Effector memory CD8-positive, alpha-beta T cell (primary cell): ENCODE measurements around the gene P4HA3.
A peak's percentile ranks its signal among the peaks of the same experiment; 100 is the strongest.

ENCODE experiments used
- ATAC-seq: fragments of 150-1000 bp; cut with Tn5 transposase; replicated peaks from 2 replicates; pipeline ENCODE4 v1.10.0; 2021; ENCODE audit warnings: mild to moderate bottlenecking, moderate library complexity
- DNase-seq, 3 experiments: peaks; one replicate each; pipeline ENCODE4 v3.0.0; 2021
- H3K27ac Mint-ChIP-seq, 2 donors: one replicate each; pipeline ENCODE4 v1.8.0; 2022; ENCODE audit warnings: mild to moderate bottlenecking in 2 of 2, mixed read lengths in 2 of 2, moderate library complexity in 2 of 2
- H3K27me3 Mint-ChIP-seq, 2 donors: one replicate each; pipeline ENCODE4 v1.8.0; 2022; ENCODE audit warnings: mixed read lengths in 2 of 2
- H3K36me3 Mint-ChIP-seq: one replicate; pipeline ENCODE4 v1.8.0; 2022; ENCODE audit warnings: mild to moderate bottlenecking, moderate library complexity, mixed read lengths; ENCODE audit not compliant: insufficient read depth
- H3K4me1 Mint-ChIP-seq, 2 donors: one replicate each; pipeline ENCODE4 v1.8.0; 2022; ENCODE audit warnings: low read depth in 2 of 2, mixed read lengths in 2 of 2
- H3K4me3 Mint-ChIP-seq, 2 donors: one replicate each; pipeline ENCODE4 v1.8.0; 2022; ENCODE audit warnings: mild to moderate bottlenecking in 2 of 2, mixed read lengths in 2 of 2, moderate library complexity in 2 of 2
- H3K9me3 Mint-ChIP-seq, 2 donors: one replicate each; pipeline ENCODE4 v1.8.0; 2022; ENCODE audit warnings: mixed read lengths in 2 of 2

Gene P4HA3

GRCh38 chr11:74235121-74235520 is 76.3 kb downstream of the P4HA3 start:
- H3K9me3 Mint-ChIP-seq = no peaks in the 10 kb centered on the region
- DNase-seq (no peak), ATAC-seq (no peak)
- H3K27ac Mint-ChIP-seq = no peak overlapping the region
- H3K36me3 Mint-ChIP-seq = peaks cover 27% of the 10 kb centered on the region
- H3K27me3 Mint-ChIP-seq = no peaks in the 10 kb centered on the region
- no peak overlapping the region for H3K4me3 Mint-ChIP-seq
- H3K4me1 Mint-ChIP-seq = peaks cover 5 to 6% of the 10 kb centered on the region in 2 donors

- H3K4me1 Mint-ChIP-seq = peaks cover 5 to 6% of the 10 kb centered on the region in 2 donors
- DNase-seq (no peak), ATAC-seq (no peak)
- H3K4me3 Mint-ChIP-seq = no peak overlapping the region
- no peaks in the 10 kb centered on the region for H3K27me3 Mint-ChIP-seq
- no peak overlapping the region for H3K27ac Mint-ChIP-seq
- H3K36me3 Mint-ChIP-seq = peaks cover 15% of the 10 kb centered on the region
- no peaks in the 10 kb centered on the region for H3K9me3 Mint-ChIP-seq
These were observed 77.8 kb downstream of the P4HA3 start for GRCh38 chr11:74233683-74234082.

GRCh38 chr11:74232311-74232950 is 79.0 kb downstream of the P4HA3 start:
- DNase-seq (no peak), ATAC-seq (peak; percentile 67)
- Mint-ChIP-seq H3K27ac (peak overlapping the region in 1 of 2 donors; percentile 3), H3K27me3 (no peaks in the 10 kb centered on the region), H3K4me1 (peaks cover 5 to 6% of the 10 kb centered on the region in 2 donors), H3K36me3 (peaks cover 12% of the 10 kb centered on the region), H3K9me3 (no peaks in the 10 kb centered on the region), H3K4me3 (no peak overlapping the region)

- ATAC-seq = no peak
These were observed 84.5 kb downstream of the P4HA3 start for GRCh38 chr11:74226907-74227306.

GRCh38 chr11:74225565-74225964 is 85.9 kb downstream of the P4HA3 start:
- Mint-ChIP-seq H3K4me3 (no peak overlapping the region), H3K36me3 (peaks cover 3% of the 10 kb centered on the region), H3K27ac (peak overlapping the region in 1 of 2 donors; percentile 23), H3K4me1 (no peaks in the 10 kb centered on the region), H3K27me3 (no peaks in the 10 kb centered on the region), H3K9me3 (no peaks in the 10 kb centered on the region)
- DNase-seq (no peak), ATAC-seq (no peak)

More at GRCh38 chr11:74226907-74227306, 84.5 kb downstream of the P4HA3 start:
- peak overlapping the region in 1 of 2 donors; percentile 56 for H3K27ac Mint-ChIP-seq
- peaks cover 6% of the 10 kb centered on the region for H3K36me3 Mint-ChIP-seq
- no peaks in the 10 kb centered on the region for H3K9me3 Mint-ChIP-seq
- H3K4me1 Mint-ChIP-seq = peaks cover under 1 to 2% of the 10 kb centered on the region in 2 donors
- no peak overlapping the region for H3K4me3 Mint-ChIP-seq
- no peak for DNase-seq
- no peaks in the 10 kb centered on the region for H3K27me3 Mint-ChIP-seq

GRCh38 chr11:74221816-74222215 is 89.6 kb downstream of the P4HA3 start:
- ATAC-seq (no peak), DNase-seq (no peak)
- Mint-ChIP-seq H3K36me3 (peaks cover under 1% of the 10 kb centered on the region), H3K4me1 (no peaks in the 10 kb centered on the region), H3K27me3 (no peaks in the 10 kb centered on the region), H3K4me3 (no peak overlapping the region), H3K27ac (no peak overlapping the region), H3K9me3 (no peaks in the 10 kb centered on the region)

GRCh38 chr11:74220376-74220775 is 91.1 kb downstream of the P4HA3 start:
- H3K4me1 Mint-ChIP-seq = no peaks in the 10 kb centered on the region
- no peak overlapping the region for H3K4me3 Mint-ChIP-seq
- no peak for DNase-seq
- ATAC-seq = no peak
- no peak overlapping the region for H3K27ac Mint-ChIP-seq
- no peaks in the 10 kb centered on the region for H3K36me3 Mint-ChIP-seq
- no peaks in the 10 kb centered on the region for H3K27me3 Mint-ChIP-seq
- no peaks in the 10 kb centered on the region for H3K9me3 Mint-ChIP-seq
